K562 (cell line): Measurements from ENCODE around the gene KRTAP10-8. TPM values are rescaled to one million over a fixed set of nuclear protein-coding genes. Genes with fewer than 3 reads are reported as not detected.

ENCODE experiments used
- BCOR ChIP-seq: fragments of 450-650 bp; IDR thresholded peaks from 2 replicates; pipeline ENCODE4 v1.6.1; 2016
- DACH1 ChIP-seq: fragments of 450-650 bp; IDR thresholded peaks from 2 replicates; pipeline ENCODE4 v1.6.1; 2018; ENCODE audit not compliant: partially characterized antibody
- KAT7 ChIP-seq: sonication (generic); formaldehyde crosslinking; IDR thresholded peaks from 2 replicates; pipeline ENCODE4 v1.8.0; 2022; ENCODE audit warnings: missing genetic modification reagents, mild to moderate bottlenecking, borderline replicate concordance
- LCOR ChIP-seq: sonication (generic); formaldehyde crosslinking; IDR thresholded peaks from 2 replicates; pipeline ENCODE4 v1.8.0; 2022; ENCODE audit warnings: mild to moderate bottlenecking, missing genetic modification reagents
- MEIS2 ChIP-seq: fragments of 450-650 bp; IDR thresholded peaks from 2 replicates; pipeline ENCODE4 v1.6.1; 2014; ENCODE audit warnings: mild to moderate bottlenecking; ENCODE audit not compliant: partially characterized antibody
- ZBTB1 ChIP-seq: sonication (generic); formaldehyde crosslinking; IDR thresholded peaks from 2 replicates; pipeline ENCODE4 v1.8.1; 2023; ENCODE audit warnings: missing genetic modification reagents, low read depth, mild to moderate bottlenecking, borderline replicate concordance
- polyA plus RNA-seq, 8 experiments: library from polyadenylated mRNA; depleted of rRNA in 4 of 8; stranded (reverse) in 5 of 8; unstranded in 3 of 8; fragments of >200 nt; fragmentation: Nextera tagmentation in 2 of 8; fragmentation: Illumina TruSeq in 1 of 8; extraction: Ambion mirVana in 2 of 8; extraction: Trizol in 1 of 8; gene quantifications; 2 replicates each; pipeline versions ENCODE4 v1.2.1 to v1.2.3, GENCODE V29; 2011 to 2014; ENCODE audit warnings: inconsistent platforms in 1 of 8, missing spikeins in 1 of 8
- total RNA-seq, 7 experiments: library from RNA; depleted of rRNA in 6 of 7; stranded (reverse); fragments of >200 nt in 6 of 7; fragmentation: Illumina TruSeq in 2 of 7; extraction: Trizol in 2 of 7; gene quantifications; 2 replicates each; pipeline versions ENCODE4 v1.2.1 to v1.2.3, GENCODE V29; 2011 to 2021; ENCODE audit warnings: low replicate concordance in 1 of 7
- TF ChIP-seq, protein P1 (sequence below): fragments of 450-650 bp; IDR thresholded peaks from 2 replicates; pipeline ENCODE4 v1.6.1; 2016; ENCODE audit warnings: mild to moderate bottlenecking
- TF ChIP-seq, protein P2 (sequence below): sonication (generic); formaldehyde crosslinking; IDR thresholded peaks from 2 replicates; pipeline ENCODE4 v1.4.0; 2020; ENCODE audit warnings: mild to moderate bottlenecking, missing genetic modification reagents
- TF ChIP-seq, protein P3 (sequence below): fragments of 450-650 bp; formaldehyde crosslinking; IDR thresholded peaks from 2 replicates; pipeline ENCODE4 v1.4.0; 2022; ENCODE audit warnings: mild to moderate bottlenecking, moderate library complexity
- TF ChIP-seq, protein P4 (sequence below): fragments of 250-450 bp; sonication (Bioruptor Pico); IDR thresholded peaks from 2 replicates; pipeline ENCODE4 v1.5.0; 2020; ENCODE audit warnings: mild to moderate bottlenecking, borderline replicate concordance
- TF ChIP-seq, protein P5 (sequence below), 2 experiments: fragments of 450-650 bp in 1 of 2; sonication (generic) in 1 of 2; formaldehyde crosslinking in 1 of 2; IDR thresholded peaks in 1 of 2; conservative IDR thresholded peaks in 1 of 2; 2 replicates each; pipeline versions ENCODE4 v1.6.1 to v1.8.1; 2016 to 2023; ENCODE audit warnings: mild to moderate bottlenecking in 2 of 2, moderate library complexity in 2 of 2, inconsistent platforms in 1 of 2, missing genetic modification reagents in 1 of 2

The KRTAP10-8 gene
- total and polyA plus RNA-seq, 9 of the 15 experiments (the other 6 are each of a cell fraction or from before 2014, with no cell fraction given), result not detected

DNA sequence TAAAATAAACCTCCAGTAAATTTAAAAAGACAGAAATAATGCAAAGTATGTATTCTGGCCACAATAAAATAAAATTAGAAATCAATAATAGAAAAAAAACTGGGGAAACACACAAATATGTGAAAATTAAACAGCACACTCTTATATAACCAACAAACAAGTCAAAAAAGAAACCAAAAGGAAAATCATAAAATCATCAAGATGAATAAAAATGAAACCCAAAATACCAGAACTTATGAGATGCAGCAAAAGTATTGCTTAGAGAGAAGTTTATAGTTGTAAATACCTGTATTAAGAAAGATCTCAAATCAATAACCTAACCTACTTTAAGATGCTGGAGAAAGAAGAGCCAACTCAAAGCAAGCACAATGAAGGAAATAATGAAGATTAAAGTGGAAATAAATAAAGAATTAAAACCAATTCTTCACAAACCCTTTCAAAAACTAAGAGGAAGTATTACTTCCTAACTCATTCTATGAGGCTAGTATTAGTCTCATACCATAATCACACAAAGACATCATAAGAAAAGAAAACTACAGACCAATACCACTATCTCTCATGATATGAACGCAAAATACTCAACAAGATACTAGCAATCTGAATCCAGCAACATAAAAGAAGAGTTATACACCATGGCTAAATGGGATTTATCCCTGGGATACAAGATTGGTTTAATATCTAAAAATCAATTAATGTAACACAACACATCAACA is 46.8 kb upstream of the KRTAP10-8 start (continued):
- TF ChIP-seq, protein P1, sequence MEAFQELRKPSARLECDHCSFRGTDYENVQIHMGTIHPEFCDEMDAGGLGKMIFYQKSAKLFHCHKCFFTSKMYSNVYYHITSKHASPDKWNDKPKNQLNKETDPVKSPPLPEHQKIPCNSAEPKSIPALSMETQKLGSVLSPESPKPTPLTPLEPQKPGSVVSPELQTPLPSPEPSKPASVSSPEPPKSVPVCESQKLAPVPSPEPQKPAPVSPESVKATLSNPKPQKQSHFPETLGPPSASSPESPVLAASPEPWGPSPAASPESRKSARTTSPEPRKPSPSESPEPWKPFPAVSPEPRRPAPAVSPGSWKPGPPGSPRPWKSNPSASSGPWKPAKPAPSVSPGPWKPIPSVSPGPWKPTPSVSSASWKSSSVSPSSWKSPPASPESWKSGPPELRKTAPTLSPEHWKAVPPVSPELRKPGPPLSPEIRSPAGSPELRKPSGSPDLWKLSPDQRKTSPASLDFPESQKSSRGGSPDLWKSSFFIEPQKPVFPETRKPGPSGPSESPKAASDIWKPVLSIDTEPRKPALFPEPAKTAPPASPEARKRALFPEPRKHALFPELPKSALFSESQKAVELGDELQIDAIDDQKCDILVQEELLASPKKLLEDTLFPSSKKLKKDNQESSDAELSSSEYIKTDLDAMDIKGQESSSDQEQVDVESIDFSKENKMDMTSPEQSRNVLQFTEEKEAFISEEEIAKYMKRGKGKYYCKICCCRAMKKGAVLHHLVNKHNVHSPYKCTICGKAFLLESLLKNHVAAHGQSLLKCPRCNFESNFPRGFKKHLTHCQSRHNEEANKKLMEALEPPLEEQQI, result no peak
- TF ChIP-seq, protein P2, sequence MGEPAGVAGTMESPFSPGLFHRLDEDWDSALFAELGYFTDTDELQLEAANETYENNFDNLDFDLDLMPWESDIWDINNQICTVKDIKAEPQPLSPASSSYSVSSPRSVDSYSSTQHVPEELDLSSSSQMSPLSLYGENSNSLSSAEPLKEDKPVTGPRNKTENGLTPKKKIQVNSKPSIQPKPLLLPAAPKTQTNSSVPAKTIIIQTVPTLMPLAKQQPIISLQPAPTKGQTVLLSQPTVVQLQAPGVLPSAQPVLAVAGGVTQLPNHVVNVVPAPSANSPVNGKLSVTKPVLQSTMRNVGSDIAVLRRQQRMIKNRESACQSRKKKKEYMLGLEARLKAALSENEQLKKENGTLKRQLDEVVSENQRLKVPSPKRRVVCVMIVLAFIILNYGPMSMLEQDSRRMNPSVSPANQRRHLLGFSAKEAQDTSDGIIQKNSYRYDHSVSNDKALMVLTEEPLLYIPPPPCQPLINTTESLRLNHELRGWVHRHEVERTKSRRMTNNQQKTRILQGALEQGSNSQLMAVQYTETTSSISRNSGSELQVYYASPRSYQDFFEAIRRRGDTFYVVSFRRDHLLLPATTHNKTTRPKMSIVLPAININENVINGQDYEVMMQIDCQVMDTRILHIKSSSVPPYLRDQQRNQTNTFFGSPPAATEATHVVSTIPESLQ (CRISPR knock-in tag), result no peak
- TF ChIP-seq DACH1 (no peak), MEIS2 (no peak), BCOR (no peak), ZBTB1 (no peak), LCOR (CRISPR knock-in tag) (no peak), KAT7 (no peak)
- TF ChIP-seq, protein P3, sequence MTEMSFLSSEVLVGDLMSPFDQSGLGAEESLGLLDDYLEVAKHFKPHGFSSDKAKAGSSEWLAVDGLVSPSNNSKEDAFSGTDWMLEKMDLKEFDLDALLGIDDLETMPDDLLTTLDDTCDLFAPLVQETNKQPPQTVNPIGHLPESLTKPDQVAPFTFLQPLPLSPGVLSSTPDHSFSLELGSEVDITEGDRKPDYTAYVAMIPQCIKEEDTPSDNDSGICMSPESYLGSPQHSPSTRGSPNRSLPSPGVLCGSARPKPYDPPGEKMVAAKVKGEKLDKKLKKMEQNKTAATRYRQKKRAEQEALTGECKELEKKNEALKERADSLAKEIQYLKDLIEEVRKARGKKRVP (CRISPR knock-in tag), result no peak
- TF ChIP-seq, protein P4, sequence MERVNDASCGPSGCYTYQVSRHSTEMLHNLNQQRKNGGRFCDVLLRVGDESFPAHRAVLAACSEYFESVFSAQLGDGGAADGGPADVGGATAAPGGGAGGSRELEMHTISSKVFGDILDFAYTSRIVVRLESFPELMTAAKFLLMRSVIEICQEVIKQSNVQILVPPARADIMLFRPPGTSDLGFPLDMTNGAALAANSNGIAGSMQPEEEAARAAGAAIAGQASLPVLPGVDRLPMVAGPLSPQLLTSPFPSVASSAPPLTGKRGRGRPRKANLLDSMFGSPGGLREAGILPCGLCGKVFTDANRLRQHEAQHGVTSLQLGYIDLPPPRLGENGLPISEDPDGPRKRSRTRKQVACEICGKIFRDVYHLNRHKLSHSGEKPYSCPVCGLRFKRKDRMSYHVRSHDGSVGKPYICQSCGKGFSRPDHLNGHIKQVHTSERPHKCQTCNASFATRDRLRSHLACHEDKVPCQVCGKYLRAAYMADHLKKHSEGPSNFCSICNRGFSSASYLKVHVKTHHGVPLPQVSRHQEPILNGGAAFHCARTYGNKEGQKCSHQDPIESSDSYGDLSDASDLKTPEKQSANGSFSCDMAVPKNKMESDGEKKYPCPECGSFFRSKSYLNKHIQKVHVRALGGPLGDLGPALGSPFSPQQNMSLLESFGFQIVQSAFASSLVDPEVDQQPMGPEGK, result no peak
- TF ChIP-seq, protein P5, sequence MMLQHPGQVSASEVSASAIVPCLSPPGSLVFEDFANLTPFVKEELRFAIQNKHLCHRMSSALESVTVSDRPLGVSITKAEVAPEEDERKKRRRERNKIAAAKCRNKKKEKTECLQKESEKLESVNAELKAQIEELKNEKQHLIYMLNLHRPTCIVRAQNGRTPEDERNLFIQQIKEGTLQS (IDR thresholded peaks at IDR 0.05), result no peak
- TF ChIP-seq, protein P5 (CRISPR knock-in tag; conservative IDR thresholded peaks at IDR 0.05), result no peak
